WTC11 (cell line): ENCODE data around the gene SCD5. TPM values are rescaled to one million over a fixed set of nuclear protein-coding genes. Genes with fewer than 3 reads are reported as not detected.

Experiments
- ATAC-seq: fragments of 200-7000 bp; cut with Tn5 transposase; 2 replicates; pipeline ENCODE4 v1.10.0; 2021; ENCODE audit warnings: mild to moderate bottlenecking, moderate library complexity
- Bru-seq: library from RNA; stranded (reverse); fragments of 400-500 nt; gene quantifications from one replicate; lab custom pipeline; 2021; lab: Mats Ljungman, UMichigan
- CTCF ChIA-PET: fragments of 300-600 bp; sonication (Branson Sonifier 250); formaldehyde crosslinking; loops from one replicate; lab custom pipeline; 2021; ENCODE audit warnings: antibody characterized with exemption; lab: Charles Lee
- POLR2A ChIA-PET: fragments of 350-600 bp; sonication (Branson Sonifier 250); formaldehyde crosslinking; loops from one replicate; lab custom pipeline; 2021; ENCODE audit warnings: antibody characterized with exemption; lab: Charles Lee
- DNase-seq: peaks from one replicate; pipeline ENCODE4 v3.0.0; 2021; ENCODE audit warnings: low spot score
- H3K27ac Mint-ChIP-seq: 2 replicates; pipeline ENCODE4 v1.8.0; 2021; ENCODE audit warnings: mixed read lengths
- H3K27me3 Mint-ChIP-seq: 2 replicates; pipeline ENCODE4 v1.8.0; 2021; ENCODE audit warnings: low read depth, mild to moderate bottlenecking, moderate library complexity, mixed read lengths
- H3K36me3 Mint-ChIP-seq: 2 replicates; pipeline ENCODE4 v1.8.0; 2021; ENCODE audit warnings: mixed read lengths
- H3K4me1 Mint-ChIP-seq: 2 replicates; pipeline ENCODE4 v1.8.0; 2022; ENCODE audit warnings: mixed read lengths
- H3K4me3 Mint-ChIP-seq: 2 replicates; pipeline ENCODE4 v1.8.0; 2021; ENCODE audit warnings: mild to moderate bottlenecking, moderate library complexity, mixed read lengths
- H3K9me3 Mint-ChIP-seq: 2 replicates; pipeline ENCODE4 v1.8.0; 2021; ENCODE audit warnings: mixed read lengths
- FOXJ3 ChIP-seq: sonication (generic); formaldehyde crosslinking; IDR thresholded peaks from 2 replicates; pipeline ENCODE4 v1.9.0; 2021; ENCODE audit warnings: missing genetic modification reagents, mild to moderate bottlenecking, borderline replicate concordance
- FOXK1 ChIP-seq: sonication (generic); formaldehyde crosslinking; IDR thresholded peaks from 2 replicates; pipeline ENCODE4 v1.8.0; 2022; ENCODE audit warnings: mild to moderate bottlenecking, moderate library complexity, missing genetic modification reagents
- GTF2I ChIP-seq: fragments of 250-450 bp; sonication (Bioruptor Pico); conservative IDR thresholded peaks from 2 replicates; pipeline ENCODE4 v1.4.0; 2021; ENCODE audit warnings: mild to moderate bottlenecking
- HMGA2 ChIP-seq: fragments of 250-450 bp; sonication (Bioruptor Pico); IDR thresholded peaks from 2 replicates; pipeline ENCODE4 v1.4.0; 2021; ENCODE audit warnings: mild to moderate bottlenecking, moderate library complexity
- MXD4 ChIP-seq: fragments of 250-450 bp; sonication (Bioruptor Pico); IDR thresholded peaks from 2 replicates; pipeline ENCODE4 v1.8.0; 2021; ENCODE audit warnings: mild to moderate bottlenecking, moderate library complexity, borderline replicate concordance
- NFE2L1 ChIP-seq: sonication (generic); formaldehyde crosslinking; IDR thresholded peaks from 2 replicates; pipeline ENCODE4 v1.8.1; 2023; ENCODE audit warnings: missing genetic modification reagents
- NFYB ChIP-seq: sonication (generic); formaldehyde crosslinking; conservative IDR thresholded peaks from 2 replicates; pipeline ENCODE4 v1.8.0; 2022; ENCODE audit warnings: low read depth, missing genetic modification reagents
- ZNF317 ChIP-seq: sonication (generic); formaldehyde crosslinking; IDR thresholded peaks from 2 replicates; pipeline ENCODE4 v1.8.1; 2023; ENCODE audit warnings: low read depth, mild to moderate bottlenecking, moderate library complexity, missing genetic modification reagents, borderline replicate concordance
- ZNF671 ChIP-seq: fragments of 250-450 bp; sonication (Bioruptor Pico); IDR thresholded peaks from 2 replicates; pipeline ENCODE4 v1.8.0; 2021; ENCODE audit warnings: mild to moderate bottlenecking
- long read RNA-seq, 3 experiments: library from RNA in 1 of 3; library from capped mRNA in 1 of 3; library from polyadenylated mRNA in 1 of 3; unstranded in 2 of 3; stranded (forward) in 1 of 3; transcript quantifications; one replicate each; pipeline ENCODE4 v2.0.0, GENCODE V29; 2021
- total RNA-seq: library from RNA; stranded (reverse); gene quantifications from 3 replicates; pipeline ENCODE4 v1.2.3, GENCODE V29; 2021
- TF ChIP-seq, protein P1 (sequence below): sonication (generic); formaldehyde crosslinking; IDR thresholded peaks from 2 replicates; pipeline ENCODE4 v1.8.1; 2022; ENCODE audit warnings: mild to moderate bottlenecking, moderate library complexity, missing genetic modification reagents
- TF ChIP-seq, protein P2 (sequence below): sonication (generic); formaldehyde crosslinking; IDR thresholded peaks from 2 replicates; pipeline ENCODE4 v1.8.1; 2022; ENCODE audit warnings: low read depth, missing genetic modification reagents, borderline replicate concordance
- TF ChIP-seq, protein P3 (sequence below): sonication (generic); formaldehyde crosslinking; IDR thresholded peaks from 2 replicates; pipeline ENCODE4 v1.8.1; 2023; ENCODE audit warnings: mild to moderate bottlenecking, missing genetic modification reagents, borderline replicate concordance
- TF ChIP-seq, protein P4 (sequence below): sonication (generic); formaldehyde crosslinking; IDR thresholded peaks from 2 replicates; pipeline ENCODE4 v1.8.1; 2023; ENCODE audit warnings: mild to moderate bottlenecking, moderate library complexity, missing genetic modification reagents
- TF ChIP-seq, protein P5 (sequence below): sonication (generic); formaldehyde crosslinking; IDR thresholded peaks from 2 replicates; pipeline ENCODE4 v1.8.0; 2023; ENCODE audit warnings: missing genetic modification reagents
- TF ChIP-seq, protein P6 (sequence below): sonication (generic); formaldehyde crosslinking; conservative IDR thresholded peaks from 2 replicates; pipeline ENCODE4 v1.8.1; 2022; ENCODE audit warnings: mild to moderate bottlenecking, missing genetic modification reagents

Gene SCD5
- total RNA-seq: 4.6 to 6.3 TPM (median 4.9 TPM) in 3 replicates
- percentile 41 among the genes with signal in this experiment for Bru-seq, nascent RNA
- long read RNA-seq, experiment 1, transcript SCD5-202 (5 exons, 3,101 nt): major isoform, 7 of 14 reads
- long read RNA-seq, experiment 1, partial matches to known transcripts: 4 of 14 reads
- long read RNA-seq, experiment 1, other reads (novel, unspliced or antisense): 3 of 14 reads
- long read RNA-seq, experiment 2, partial matches to known transcripts: 0 of 8 reads
- long read RNA-seq, experiment 2, other reads (novel, unspliced or antisense): 5 of 8 reads
- long read RNA-seq, experiment 3, partial matches to known transcripts: 2 of 2 reads
- long read RNA-seq, experiment 3, other reads (novel, unspliced or antisense): 0 of 2 reads

DNA sequence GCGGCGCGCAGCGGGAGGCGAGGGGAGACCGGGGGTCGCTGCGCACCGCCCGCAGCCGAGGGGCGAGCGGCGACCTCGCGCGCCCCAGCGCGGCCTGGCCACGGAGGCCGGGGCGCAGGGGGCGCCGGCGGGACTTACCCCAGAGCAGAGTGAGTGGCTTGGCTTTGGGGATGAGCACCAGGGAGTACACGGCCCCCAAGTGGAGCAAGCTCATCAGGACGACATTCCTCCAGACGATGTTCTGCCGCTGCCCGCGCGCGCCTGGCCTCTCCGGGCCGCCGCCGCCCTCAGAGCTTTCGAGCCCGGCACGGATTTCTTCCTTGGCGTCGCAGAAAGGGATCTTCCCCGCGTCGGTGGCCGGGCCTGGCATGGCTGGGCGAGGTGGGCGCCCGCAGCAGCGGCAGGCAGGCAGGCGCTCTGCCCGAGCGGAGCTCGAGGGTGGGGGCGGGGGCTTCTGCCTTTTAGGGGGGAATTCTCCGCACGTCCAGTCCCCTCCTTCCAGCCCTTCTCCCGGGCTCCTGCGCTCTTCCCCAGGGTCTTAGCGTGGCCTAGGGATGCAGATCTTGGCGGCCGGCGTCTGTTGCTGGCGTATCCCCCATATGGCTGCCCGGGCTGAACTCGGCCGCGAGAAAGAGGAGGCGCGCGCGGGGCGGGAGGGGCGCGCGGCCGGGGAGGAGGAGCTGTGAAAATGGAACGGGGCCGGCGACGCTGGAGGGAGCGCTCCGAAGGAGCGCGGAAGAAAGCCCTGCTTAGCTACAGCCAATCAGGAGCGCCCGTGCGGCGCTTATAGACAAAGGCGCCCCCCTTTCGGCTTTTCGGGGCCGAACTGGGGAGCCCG, at the start of gene SCD5:
Gene SCD5 (minus strand): TSS at position 629 of the 838 bp plus-strand sequence. CDS start 259 bp downstream, at position 370.
- H3K4me3 Mint-ChIP-seq: peak within 1 kb of the TSS; percentile 86
- TF ChIP-seq HMGA2 (CRISPR knock-in tag) (no peak), NFYB (CRISPR knock-in tag) (0 out of 2 replicates have a peak, but pooled peaks have one; percentile 24), FOXK1 (CRISPR knock-in tag) (no peak)
- TF ChIP-seq, protein P1, sequence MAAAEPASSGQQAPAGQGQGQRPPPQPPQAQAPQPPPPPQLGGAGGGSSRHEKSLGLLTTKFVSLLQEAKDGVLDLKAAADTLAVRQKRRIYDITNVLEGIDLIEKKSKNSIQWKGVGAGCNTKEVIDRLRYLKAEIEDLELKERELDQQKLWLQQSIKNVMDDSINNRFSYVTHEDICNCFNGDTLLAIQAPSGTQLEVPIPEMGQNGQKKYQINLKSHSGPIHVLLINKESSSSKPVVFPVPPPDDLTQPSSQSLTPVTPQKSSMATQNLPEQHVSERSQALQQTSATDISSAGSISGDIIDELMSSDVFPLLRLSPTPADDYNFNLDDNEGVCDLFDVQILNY (CRISPR knock-in tag): peak; percentile 16; the same call in 1 of the 2 replicates

DNA sequence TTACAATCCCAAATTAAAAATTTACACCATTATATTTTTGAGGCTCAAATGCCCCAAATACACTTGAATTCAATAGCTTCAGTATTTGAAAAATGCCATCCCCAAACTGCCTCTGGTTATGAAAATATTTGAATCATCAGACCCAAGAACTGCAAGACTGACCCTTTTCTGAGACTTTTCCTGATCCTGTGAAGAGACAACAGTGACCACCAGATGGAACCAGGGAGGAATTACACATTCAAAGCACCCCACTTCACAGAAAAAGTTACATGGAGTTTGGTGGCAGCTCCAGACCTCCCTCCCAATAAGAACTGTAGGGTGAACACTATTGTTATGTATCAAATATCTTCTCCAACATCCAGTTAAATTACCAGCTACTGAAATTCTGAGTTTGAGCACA, 44.0 kb upstream of the SCD5 start:
- Mint-ChIP-seq H3K4me1 (no peaks in the 10 kb centered on the region), H3K36me3 (peaks cover 56% of the 10 kb centered on the region), H3K4me3 (no peak overlapping the region), H3K9me3 (no peaks in the 10 kb centered on the region), H3K27ac (no peak overlapping the region), H3K27me3 (no peaks in the 10 kb centered on the region)
- ChIA-PET CTCF (interaction anchor here (0.9 to 1.9 kb wide), 2 partner anchors 10 to 103 kb away, joined by 3 to 10 read pairs; no protein-coding TSS in a partner anchor), POLR2A (no interaction called here)
- peak; percentile 62 for ATAC-seq
- TF ChIP-seq, protein P2, sequence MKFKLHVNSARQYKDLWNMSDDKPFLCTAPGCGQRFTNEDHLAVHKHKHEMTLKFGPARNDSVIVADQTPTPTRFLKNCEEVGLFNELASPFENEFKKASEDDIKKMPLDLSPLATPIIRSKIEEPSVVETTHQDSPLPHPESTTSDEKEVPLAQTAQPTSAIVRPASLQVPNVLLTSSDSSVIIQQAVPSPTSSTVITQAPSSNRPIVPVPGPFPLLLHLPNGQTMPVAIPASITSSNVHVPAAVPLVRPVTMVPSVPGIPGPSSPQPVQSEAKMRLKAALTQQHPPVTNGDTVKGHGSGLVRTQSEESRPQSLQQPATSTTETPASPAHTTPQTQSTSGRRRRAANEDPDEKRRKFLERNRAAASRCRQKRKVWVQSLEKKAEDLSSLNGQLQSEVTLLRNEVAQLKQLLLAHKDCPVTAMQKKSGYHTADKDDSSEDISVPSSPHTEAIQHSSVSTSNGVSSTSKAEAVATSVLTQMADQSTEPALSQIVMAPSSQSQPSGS (CRISPR knock-in tag): no peak
- no peak for TF ChIP-seq FOXJ3 (CRISPR knock-in tag)
- TF ChIP-seq, protein P3, sequence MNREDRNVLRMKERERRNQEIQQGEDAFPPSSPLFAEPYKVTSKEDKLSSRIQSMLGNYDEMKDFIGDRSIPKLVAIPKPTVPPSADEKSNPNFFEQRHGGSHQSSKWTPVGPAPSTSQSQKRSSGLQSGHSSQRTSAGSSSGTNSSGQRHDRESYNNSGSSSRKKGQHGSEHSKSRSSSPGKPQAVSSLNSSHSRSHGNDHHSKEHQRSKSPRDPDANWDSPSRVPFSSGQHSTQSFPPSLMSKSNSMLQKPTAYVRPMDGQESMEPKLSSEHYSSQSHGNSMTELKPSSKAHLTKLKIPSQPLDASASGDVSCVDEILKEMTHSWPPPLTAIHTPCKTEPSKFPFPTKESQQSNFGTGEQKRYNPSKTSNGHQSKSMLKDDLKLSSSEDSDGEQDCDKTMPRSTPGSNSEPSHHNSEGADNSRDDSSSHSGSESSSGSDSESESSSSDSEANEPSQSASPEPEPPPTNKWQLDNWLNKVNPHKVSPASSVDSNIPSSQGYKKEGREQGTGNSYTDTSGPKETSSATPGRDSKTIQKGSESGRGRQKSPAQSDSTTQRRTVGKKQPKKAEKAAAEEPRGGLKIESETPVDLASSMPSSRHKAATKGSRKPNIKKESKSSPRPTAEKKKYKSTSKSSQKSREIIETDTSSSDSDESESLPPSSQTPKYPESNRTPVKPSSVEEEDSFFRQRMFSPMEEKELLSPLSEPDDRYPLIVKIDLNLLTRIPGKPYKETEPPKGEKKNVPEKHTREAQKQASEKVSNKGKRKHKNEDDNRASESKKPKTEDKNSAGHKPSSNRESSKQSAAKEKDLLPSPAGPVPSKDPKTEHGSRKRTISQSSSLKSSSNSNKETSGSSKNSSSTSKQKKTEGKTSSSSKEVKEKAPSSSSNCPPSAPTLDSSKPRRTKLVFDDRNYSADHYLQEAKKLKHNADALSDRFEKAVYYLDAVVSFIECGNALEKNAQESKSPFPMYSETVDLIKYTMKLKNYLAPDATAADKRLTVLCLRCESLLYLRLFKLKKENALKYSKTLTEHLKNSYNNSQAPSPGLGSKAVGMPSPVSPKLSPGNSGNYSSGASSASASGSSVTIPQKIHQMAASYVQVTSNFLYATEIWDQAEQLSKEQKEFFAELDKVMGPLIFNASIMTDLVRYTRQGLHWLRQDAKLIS (CRISPR knock-in tag): no peak
- no peak for TF ChIP-seq NFE2L1 (CRISPR knock-in tag)
- no peak for TF ChIP-seq ZNF317
- TF ChIP-seq GTF2I (CRISPR knock-in tag): no peak
- DNase-seq: no peak

More for the DNA sequence above, at the start of gene SCD5:
- no peaks in the 10 kb centered on the region for H3K36me3 Mint-ChIP-seq
- no peaks in the 10 kb centered on the region for H3K9me3 Mint-ChIP-seq
- H3K27me3 Mint-ChIP-seq: peaks cover 94% of the 10 kb centered on the region
- CTCF ChIA-PET: interaction anchor here (0.8 to 3.8 kb wide), 15 partner anchors 12 to 513 kb away, joined by 3 to 17 read pairs (median 4); no protein-coding TSS in a partner anchor
- POLR2A ChIA-PET: interaction anchor here (0.8 to 2.7 kb wide), 3 partner anchors 14 to 424 kb away, joined by 3 to 7 read pairs (median 5); partner anchors contain the start of gene HNRNPD
- ATAC-seq (peak; percentile 75), DNase-seq (peak; percentile 60)
- peaks cover 24% of the 10 kb centered on the region for H3K4me1 Mint-ChIP-seq
- H3K27ac Mint-ChIP-seq: no peak within 1 kb of the TSS

DNA sequence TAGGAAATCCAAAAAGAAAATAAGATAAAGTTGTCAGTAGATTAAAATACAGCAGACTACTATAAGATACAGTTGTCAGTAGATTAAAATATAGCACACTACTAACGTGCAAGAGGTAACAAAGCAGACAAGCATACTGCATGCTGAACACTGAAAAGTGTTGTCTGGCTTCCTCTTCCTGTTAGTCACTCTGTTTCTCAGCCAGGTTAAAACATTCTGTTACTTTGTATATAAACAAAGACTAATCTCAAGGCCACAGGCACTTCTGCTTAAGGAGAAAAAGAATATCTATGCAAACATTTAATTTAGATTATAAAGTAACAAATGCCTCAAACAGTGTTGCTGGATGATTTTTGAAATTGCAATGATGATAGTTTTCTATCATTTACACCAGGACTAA, 41.0 kb upstream of the SCD5 start:
- ChIA-PET POLR2A (no interaction called here), CTCF (interaction anchor here (2.5 kb wide), 1 partner anchor 13 kb away, joined by 7 read pairs; no protein-coding TSS in a partner anchor)
- Mint-ChIP-seq H3K27me3 (no peaks in the 10 kb centered on the region), H3K4me3 (no peak overlapping the region), H3K36me3 (peaks cover 51% of the 10 kb centered on the region), H3K9me3 (no peaks in the 10 kb centered on the region), H3K27ac (no peak overlapping the region), H3K4me1 (no peaks in the 10 kb centered on the region)
- ATAC-seq (no peak), DNase-seq (no peak)
- TF ChIP-seq, protein P4, sequence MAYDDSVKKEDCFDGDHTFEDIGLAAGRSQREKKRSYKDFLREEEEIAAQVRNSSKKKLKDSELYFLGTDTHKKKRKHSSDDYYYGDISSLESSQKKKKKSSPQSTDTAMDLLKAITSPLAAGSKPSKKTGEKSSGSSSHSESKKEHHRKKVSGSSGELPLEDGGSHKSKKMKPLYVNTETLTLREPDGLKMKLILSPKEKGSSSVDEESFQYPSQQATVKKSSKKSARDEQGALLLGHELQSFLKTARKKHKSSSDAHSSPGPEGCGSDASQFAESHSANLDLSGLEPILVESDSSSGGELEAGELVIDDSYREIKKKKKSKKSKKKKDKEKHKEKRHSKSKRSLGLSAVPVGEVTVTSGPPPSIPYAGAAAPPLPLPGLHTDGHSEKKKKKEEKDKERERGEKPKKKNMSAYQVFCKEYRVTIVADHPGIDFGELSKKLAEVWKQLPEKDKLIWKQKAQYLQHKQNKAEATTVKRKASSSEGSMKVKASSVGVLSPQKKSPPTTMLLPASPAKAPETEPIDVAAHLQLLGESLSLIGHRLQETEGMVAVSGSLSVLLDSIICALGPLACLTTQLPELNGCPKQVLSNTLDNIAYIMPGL (CRISPR knock-in tag): no peak
- TF ChIP-seq ZNF671 (CRISPR knock-in tag) (no peak), MXD4 (CRISPR knock-in tag) (no peak)
- TF ChIP-seq, protein P5, sequence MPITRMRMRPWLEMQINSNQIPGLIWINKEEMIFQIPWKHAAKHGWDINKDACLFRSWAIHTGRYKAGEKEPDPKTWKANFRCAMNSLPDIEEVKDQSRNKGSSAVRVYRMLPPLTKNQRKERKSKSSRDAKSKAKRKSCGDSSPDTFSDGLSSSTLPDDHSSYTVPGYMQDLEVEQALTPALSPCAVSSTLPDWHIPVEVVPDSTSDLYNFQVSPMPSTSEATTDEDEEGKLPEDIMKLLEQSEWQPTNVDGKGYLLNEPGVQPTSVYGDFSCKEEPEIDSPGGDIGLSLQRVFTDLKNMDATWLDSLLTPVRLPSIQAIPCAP (CRISPR knock-in tag): no peak
- TF ChIP-seq, protein P6, sequence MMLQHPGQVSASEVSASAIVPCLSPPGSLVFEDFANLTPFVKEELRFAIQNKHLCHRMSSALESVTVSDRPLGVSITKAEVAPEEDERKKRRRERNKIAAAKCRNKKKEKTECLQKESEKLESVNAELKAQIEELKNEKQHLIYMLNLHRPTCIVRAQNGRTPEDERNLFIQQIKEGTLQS (CRISPR knock-in tag): no peak
